GM12872 (cell line): ENCODE measurements around the gene SGPP2.

Source experiments
- TF ChIP-seq, protein P1 (sequence below): IDR thresholded peaks from 3 replicates; pipeline ENCODE4 v1.5.1; 2011; ENCODE audit warnings: low read depth, mild to moderate bottlenecking, low read length, moderate library complexity; ENCODE audit not compliant: insufficient read depth

SGPP2 gene

DNA sequence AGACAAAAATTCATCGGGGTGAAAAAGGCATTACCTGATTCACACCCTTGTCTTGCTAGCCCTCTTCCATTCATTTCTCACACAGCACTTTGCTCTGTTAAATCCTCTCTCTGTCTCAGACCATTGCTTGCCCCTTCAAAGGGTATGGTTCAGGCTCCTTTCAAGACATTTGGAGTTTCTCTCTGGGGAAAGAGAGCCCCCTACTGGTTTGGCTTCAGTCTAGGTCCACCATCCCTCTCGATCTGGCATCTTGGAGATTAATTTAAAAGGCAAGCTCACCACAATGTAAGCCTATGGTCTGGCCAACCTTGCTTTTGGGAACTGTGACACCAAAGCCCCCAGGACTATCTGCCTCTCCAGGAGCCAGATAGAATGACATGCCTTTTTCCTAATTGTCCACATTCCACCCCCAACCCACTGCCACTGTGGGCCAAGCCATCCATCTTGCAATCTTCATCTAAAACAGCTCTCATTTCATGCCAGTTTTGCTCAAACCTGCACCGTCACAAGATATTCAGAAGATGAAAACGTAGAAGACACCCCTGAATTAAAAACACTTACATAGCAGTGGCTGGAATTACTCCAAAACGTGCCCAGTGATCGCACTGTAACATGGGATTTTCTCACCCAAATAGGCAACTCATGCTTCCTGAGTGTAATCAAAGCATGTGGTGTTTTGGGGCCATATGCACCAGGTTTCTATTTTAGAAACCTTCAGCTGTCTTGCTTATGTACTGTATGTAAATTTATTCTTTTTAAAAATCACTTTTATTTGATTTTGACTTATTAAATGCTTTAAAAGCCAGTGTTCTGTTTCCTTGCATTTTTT lies 137.7 kb downstream of the SGPP2 start:
- TF ChIP-seq, protein P1, sequence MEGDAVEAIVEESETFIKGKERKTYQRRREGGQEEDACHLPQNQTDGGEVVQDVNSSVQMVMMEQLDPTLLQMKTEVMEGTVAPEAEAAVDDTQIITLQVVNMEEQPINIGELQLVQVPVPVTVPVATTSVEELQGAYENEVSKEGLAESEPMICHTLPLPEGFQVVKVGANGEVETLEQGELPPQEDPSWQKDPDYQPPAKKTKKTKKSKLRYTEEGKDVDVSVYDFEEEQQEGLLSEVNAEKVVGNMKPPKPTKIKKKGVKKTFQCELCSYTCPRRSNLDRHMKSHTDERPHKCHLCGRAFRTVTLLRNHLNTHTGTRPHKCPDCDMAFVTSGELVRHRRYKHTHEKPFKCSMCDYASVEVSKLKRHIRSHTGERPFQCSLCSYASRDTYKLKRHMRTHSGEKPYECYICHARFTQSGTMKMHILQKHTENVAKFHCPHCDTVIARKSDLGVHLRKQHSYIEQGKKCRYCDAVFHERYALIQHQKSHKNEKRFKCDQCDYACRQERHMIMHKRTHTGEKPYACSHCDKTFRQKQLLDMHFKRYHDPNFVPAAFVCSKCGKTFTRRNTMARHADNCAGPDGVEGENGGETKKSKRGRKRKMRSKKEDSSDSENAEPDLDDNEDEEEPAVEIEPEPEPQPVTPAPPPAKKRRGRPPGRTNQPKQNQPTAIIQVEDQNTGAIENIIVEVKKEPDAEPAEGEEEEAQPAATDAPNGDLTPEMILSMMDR, result peak; percentile 85

DNA sequence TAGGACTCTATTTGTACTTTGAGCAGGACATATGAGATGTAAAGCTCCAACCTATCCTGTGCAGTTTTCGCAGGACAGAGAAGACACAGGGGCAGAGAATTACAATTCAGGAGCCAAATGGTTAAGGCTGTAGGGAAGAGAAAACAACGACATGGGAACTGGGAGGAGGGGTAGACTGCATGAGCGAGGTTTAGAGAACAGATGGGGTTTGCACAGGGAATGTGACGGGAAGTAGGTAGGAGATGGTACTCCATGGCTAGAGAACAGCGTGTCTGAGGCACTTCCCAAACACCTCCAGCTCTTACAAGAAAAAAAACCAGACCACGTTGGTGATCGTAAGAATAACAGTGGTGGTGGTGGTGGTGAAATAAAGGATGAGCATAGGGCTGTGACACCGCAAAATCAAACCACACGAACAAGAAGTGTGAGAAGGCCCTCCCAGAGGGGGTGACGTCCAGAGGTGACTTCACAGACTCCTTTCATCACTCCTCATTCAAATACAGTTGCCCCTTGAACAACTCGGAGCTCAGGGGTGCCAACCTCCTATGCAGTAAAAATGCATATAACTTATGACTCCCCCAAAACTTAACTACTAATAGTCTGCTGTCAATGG lies 138.9 kb downstream of the SGPP2 start:
- TF ChIP-seq, protein P1, result no peak

- TF ChIP-seq, protein P1, result no peak
Measured at GRCh38 chr2:222563936-222564335, 139.6 kb downstream of the SGPP2 start.

DNA sequence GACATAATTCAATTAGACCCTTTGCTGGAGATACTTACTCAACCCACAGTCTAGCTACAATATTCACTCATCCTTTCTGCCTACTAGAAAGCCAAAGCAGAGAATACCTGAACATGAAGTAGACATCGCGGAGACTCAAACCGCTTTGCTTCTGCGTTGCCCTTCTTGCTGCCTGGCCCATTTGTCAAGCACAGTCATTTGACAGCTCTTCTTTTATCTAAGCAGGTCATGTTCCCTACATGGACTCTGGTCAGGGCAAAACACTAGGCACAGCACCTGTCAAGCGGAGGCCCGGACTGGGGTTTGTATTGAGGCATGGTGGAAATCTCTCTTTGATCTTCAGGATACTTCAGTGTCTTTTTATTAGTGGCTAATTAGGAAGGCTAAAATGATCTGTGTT lies 141.9 kb downstream of the SGPP2 start:
- TF ChIP-seq, protein P1, result no peak

DNA sequence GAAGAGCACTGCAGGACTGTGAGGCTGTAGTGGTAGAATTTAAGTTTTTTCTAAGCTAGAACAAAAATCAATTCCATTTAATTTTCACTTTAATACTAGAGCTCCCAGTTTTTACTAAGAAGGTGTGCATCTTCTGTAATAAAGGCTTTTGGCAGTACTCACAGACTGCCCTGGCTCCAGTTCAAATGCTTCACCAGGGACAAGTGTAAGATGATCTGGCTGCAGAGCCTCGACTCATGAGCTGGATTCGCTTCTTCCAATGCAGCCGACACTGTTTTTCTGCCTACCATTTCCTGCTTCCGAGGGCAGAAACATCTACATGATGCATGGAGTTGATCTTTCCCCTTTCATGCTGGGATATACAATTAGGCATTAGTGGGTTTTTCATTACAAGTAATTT lies 144.5 kb downstream of the SGPP2 start:
- TF ChIP-seq, protein P1, result no peak

- TF ChIP-seq, protein P1, result no peak
Measured at GRCh38 chr2:222569826-222570225, 145.5 kb downstream of the SGPP2 start.

DNA sequence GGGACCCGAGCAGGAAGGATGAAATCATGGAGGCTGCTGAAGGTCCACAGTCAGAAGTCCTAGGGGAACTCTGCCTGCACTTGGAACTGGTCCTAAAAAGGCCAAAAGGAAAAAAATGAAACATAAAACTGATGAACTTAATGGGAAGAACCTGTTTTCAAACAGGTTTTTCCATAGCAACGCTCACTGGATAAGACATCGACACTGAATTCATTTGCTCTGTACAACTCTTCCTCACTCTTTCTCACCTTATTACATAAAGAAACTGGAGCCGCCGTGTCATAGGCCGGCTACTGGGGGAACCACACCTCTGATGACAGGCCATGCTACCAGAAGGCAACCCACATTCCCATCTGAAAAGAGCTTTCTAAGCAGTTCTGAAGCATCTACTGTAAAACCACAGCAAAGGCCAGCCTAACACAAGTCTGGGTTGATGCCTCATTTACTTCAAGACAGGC lies 147.9 kb downstream of the SGPP2 start:
- TF ChIP-seq, protein P1, result no peak
